PFSK-1 (cell line): ENCODE data around the gene WLS.

Experiments
- FOXP2 ChIP-seq: optimal IDR thresholded peaks from 2 replicates; pipeline ENCODE3; 2011; ENCODE audit warnings: borderline replicate concordance, control low read depth, inconsistent platforms; ENCODE audit not compliant: insufficient read depth; ENCODE audit errors: extremely low read length, extremely low read depth
- POLR2AphosphoS5 ChIP-seq: IDR thresholded peaks from 2 replicates; pipeline ENCODE4 v1.6.1; 2012; ENCODE audit warnings: low read depth, mild to moderate bottlenecking, control low read depth, low read length, moderate library complexity
- SIN3A ChIP-seq: IDR thresholded peaks from 2 replicates; pipeline ENCODE4 v1.6.1; 2012; ENCODE audit warnings: mild to moderate bottlenecking, low read length, moderate library complexity, borderline replicate concordance; ENCODE audit not compliant: insufficient read depth
- TAF1 ChIP-seq: IDR thresholded peaks from 2 replicates; pipeline ENCODE4 v1.6.1; 2012; ENCODE audit warnings: low read length, control low read depth, borderline replicate concordance; ENCODE audit not compliant: insufficient read depth
- TF ChIP-seq, protein P1 (sequence below), 2 experiments: IDR thresholded peaks; 2 replicates each; pipeline versions ENCODE4 v1.6.1 to v1.8.0; 2011 to 2012; ENCODE audit warnings: low read depth in 2 of 2, low read length in 2 of 2, control low read depth in 1 of 2, inconsistent platforms in 1 of 2, mild to moderate bottlenecking in 1 of 2, moderate library complexity in 1 of 2; ENCODE audit not compliant: insufficient read depth in 1 of 2

Gene WLS

DNA sequence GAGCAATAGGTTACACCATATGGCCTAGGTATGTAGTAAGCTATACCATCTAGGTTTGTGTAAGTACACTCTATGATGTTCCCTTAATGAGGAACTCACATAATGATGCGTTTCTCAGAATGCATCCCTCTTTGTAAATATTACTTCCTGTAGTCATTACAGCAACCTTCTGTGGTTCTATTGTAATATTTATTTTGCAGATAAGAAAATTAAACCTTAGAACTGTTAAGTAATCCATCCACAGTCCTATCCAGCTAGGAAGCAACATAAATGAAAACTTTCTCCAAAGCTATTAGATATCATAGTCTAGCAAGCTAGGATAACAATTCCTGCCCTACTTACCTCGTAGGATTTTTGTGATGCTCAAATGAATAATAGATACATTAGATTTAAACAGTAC, 88.7 kb downstream of the WLS start:
- TF ChIP-seq FOXP2 (no peak), POLR2AphosphoS5 (no peak), TAF1 (no peak)

DNA sequence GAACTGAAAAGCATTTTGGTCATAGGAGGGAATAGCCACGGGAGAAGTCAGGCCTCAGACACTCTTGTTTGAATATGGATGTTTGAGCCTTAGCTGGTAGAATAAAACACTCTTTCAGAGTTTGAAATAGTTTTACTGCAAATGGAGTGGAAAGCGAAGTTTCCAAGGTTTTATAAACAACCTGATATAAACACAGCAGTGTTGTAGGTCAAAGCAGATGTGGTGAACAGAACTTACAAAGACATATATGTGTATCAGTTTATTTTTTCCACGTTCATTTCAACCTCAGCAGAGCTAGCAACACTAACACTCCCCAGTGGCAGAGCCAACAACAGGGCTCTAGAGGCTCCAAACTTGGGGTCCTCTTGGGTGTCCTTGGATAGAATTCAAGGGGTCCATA, 89.9 kb downstream of the WLS start:
- TF ChIP-seq SIN3A (no peak), TAF1 (no peak), POLR2AphosphoS5 (no peak), FOXP2 (no peak)
- TF ChIP-seq, protein P1, sequence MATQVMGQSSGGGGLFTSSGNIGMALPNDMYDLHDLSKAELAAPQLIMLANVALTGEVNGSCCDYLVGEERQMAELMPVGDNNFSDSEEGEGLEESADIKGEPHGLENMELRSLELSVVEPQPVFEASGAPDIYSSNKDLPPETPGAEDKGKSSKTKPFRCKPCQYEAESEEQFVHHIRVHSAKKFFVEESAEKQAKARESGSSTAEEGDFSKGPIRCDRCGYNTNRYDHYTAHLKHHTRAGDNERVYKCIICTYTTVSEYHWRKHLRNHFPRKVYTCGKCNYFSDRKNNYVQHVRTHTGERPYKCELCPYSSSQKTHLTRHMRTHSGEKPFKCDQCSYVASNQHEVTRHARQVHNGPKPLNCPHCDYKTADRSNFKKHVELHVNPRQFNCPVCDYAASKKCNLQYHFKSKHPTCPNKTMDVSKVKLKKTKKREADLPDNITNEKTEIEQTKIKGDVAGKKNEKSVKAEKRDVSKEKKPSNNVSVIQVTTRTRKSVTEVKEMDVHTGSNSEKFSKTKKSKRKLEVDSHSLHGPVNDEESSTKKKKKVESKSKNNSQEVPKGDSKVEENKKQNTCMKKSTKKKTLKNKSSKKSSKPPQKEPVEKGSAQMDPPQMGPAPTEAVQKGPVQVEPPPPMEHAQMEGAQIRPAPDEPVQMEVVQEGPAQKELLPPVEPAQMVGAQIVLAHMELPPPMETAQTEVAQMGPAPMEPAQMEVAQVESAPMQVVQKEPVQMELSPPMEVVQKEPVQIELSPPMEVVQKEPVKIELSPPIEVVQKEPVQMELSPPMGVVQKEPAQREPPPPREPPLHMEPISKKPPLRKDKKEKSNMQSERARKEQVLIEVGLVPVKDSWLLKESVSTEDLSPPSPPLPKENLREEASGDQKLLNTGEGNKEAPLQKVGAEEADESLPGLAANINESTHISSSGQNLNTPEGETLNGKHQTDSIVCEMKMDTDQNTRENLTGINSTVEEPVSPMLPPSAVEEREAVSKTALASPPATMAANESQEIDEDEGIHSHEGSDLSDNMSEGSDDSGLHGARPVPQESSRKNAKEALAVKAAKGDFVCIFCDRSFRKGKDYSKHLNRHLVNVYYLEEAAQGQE (IDR thresholded peaks at IDR 0.05; ENCODE audit: insufficient read depth in 1 of 2, low read depth in 2 of 2, low read length in 2 of 2): no peak

DNA sequence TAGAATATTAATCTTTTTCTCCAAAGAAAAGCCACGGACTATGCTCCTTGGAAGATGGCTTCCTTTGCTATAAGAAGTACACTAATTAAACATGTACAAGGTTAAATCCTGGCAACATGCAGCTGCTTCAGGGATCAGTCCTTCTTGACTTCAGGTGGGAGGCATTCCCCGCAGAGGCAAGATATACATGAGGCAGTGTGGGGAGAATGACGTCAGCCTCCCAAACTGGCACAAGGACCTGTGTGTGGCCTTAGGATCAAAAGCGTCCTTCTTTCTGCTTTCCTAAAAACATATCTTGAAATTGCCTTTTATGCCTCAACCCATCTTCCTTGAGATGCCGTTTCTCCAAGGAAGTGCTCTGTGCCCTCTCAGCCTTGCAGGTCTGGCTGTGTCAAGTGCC, 90.3 kb downstream of the WLS start:
- TF ChIP-seq SIN3A (no peak), TAF1 (no peak), POLR2AphosphoS5 (no peak), FOXP2 (no peak)
- TF ChIP-seq, protein P1 (IDR thresholded peaks at IDR 0.05; ENCODE audit: insufficient read depth in 1 of 2, low read depth in 2 of 2, low read length in 2 of 2): no peak

- TF ChIP-seq TAF1 (no peak), POLR2AphosphoS5 (no peak), FOXP2 (no peak), SIN3A (no peak)
- TF ChIP-seq, protein P1 (IDR thresholded peaks at IDR 0.05; ENCODE audit: insufficient read depth in 1 of 2, low read depth in 2 of 2, low read length in 2 of 2): no peak
Measured at GRCh38 chr1:68141071-68142021, 91.0 kb downstream of the WLS start.

DNA sequence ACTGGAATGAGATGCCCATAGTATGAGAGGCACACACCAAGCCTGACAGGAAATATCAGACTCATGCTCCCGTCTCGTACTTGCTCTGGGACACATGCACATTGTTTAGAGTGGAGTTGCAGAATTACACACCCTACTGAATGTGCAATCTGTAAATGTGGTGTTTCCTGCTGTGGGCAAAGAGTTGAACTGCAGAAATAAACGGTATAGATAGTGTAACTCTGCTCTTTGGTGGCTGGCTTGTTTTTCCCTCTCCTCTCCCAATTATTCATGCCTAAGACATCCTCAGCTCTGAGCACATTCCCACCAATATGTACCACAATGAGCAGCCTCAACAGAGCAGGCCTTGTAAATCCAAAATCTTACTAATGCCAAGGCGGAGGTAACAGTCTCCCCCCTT, 91.8 kb downstream of the WLS start:
- TF ChIP-seq SIN3A (no peak), POLR2AphosphoS5 (no peak), TAF1 (no peak), FOXP2 (no peak)
- TF ChIP-seq, protein P1 (IDR thresholded peaks at IDR 0.05; ENCODE audit: insufficient read depth in 1 of 2, low read depth in 2 of 2, low read length in 2 of 2): no peak
